ENCODE results near the gene OR8B12.

OR8B12 gene

GRCh38 chr11:124543554-124543953 is at the start of gene OR8B12:
TSS of gene OR8B12 (minus strand) at chr11:124543654. CDS start at chr11:124543654, 0 bp downstream.
- DNase-seq, result no peak

- DNase-seq, result no peak
Measured at GRCh38 chr11:124592627-124593026, 49.2 kb upstream of the OR8B12 start.

- DNase-seq, result no peak
Measured at GRCh38 chr11:124591430-124591829, 48.0 kb upstream of the OR8B12 start.

- peak; percentile 61 for DNase-seq
Measured at GRCh38 chr11:124586238-124586860, 42.9 kb upstream of the OR8B12 start.

- DNase-seq, result no peak
Measured at GRCh38 chr11:124584681-124585372, 41.4 kb upstream of the OR8B12 start.

- DNase-seq, result no peak
Measured at GRCh38 chr11:124583781-124584180, 40.3 kb upstream of the OR8B12 start.

GRCh38 chr11:124582565-124582964 is 39.1 kb upstream of the OR8B12 start:
- DNase-seq, result no peak

- DNase-seq, result no peak
Measured at GRCh38 chr11:124581817-124582216, 38.4 kb upstream of the OR8B12 start.

- no peak for DNase-seq
Measured at GRCh38 chr11:124578761-124579160, 35.3 kb upstream of the OR8B12 start.

- DNase-seq, result no peak
Measured at GRCh38 chr11:124577716-124578427, 34.4 kb upstream of the OR8B12 start.

- no peak for DNase-seq
Measured at GRCh38 chr11:124570160-124570559, 26.7 kb upstream of the OR8B12 start.

- DNase-seq, result no peak
Measured at GRCh38 chr11:124569697-124570096, 26.2 kb upstream of the OR8B12 start, which contains the start of gene OR8A1. TSS of gene OR8A1 (plus strand) at chr11:124569997. CDS start at chr11:124570120, 123 bp downstream.

GRCh38 chr11:124556828-124557227 is 13.4 kb upstream of the OR8B12 start:
- DNase-seq, result no peak

- DNase-seq, result no peak
Measured at GRCh38 chr11:124551987-124552386, 8.5 kb upstream of the OR8B12 start.

- DNase-seq, result no peak
Measured at GRCh38 chr11:124551189-124551588, 7.7 kb upstream of the OR8B12 start.

- DNase-seq, result peak; percentile 19
Measured at GRCh38 chr11:124543145-124543544, 309 bp downstream of the OR8B12 start.

GRCh38 chr11:124541204-124541603 is 2.2 kb downstream of the OR8B12 start:
- peak; percentile 24 for DNase-seq

GRCh38 chr11:124538019-124538418 is 5.4 kb downstream of the OR8B12 start:
- no peak for DNase-seq

- DNase-seq, result peak; percentile 60
Measured at GRCh38 chr11:124536520-124536919, 6.9 kb downstream of the OR8B12 start.

- peak; percentile 28 for DNase-seq
Measured at GRCh38 chr11:124535552-124536232, 7.8 kb downstream of the OR8B12 start.

- DNase-seq, result no peak
Measured at GRCh38 chr11:124534051-124534450, 9.4 kb downstream of the OR8B12 start.

GRCh38 chr11:124533626-124534025 is 9.8 kb downstream of the OR8B12 start:
- no peak for DNase-seq

GRCh38 chr11:124520550-124520854 is 23.0 kb downstream of the OR8B12 start:
- no peak for DNase-seq

All from inflammatory macrophage treated with lipopolysaccharide for 4 hours (primary cell).